ENCODE results near the gene CDK6.

- TF ChIP-seq CTCF (IDR thresholded peaks at IDR 0.05; ENCODE audit: low read depth, low read length, missing input control) (no peak), SP1 (IDR thresholded peaks at IDR 0.05) (no peak), EGR1 (IDR thresholded peaks at IDR 0.05; ENCODE audit: low read depth in 2 of 2) (no peak), YY1 (IDR thresholded peaks at IDR 0.05) (no peak), ZBTB33 (IDR thresholded peaks at IDR 0.05) (no peak), RAD21 (IDR thresholded peaks at IDR 0.05) (no peak), FOXA1 (IDR thresholded peaks at IDR 0.05) (no peak), MAX (IDR thresholded peaks at IDR 0.05) (no peak), REST (IDR thresholded peaks at IDR 0.05) (no peak), JUND (IDR thresholded peaks at IDR 0.05) (no peak), ATF3 (IDR thresholded peaks at IDR 0.05) (no peak), HNF4A (conservative IDR thresholded peaks at IDR 0.05) (no peak)
Observed at GRCh38 chr7:92611735-92612134, 224.6 kb downstream of the CDK6 start.

Measured in liver (tissue), 3 donors.